ENCODE measurements around the gene FOXP1. TPM values are rescaled to one million over a fixed set of nuclear protein-coding genes. Genes with fewer than 3 reads are reported as not detected.

Gene FOXP1
- total RNA-seq, 1 donor from 2014 or later = 128 TPM

GRCh38 chr3:71062952-71063772 lies 520.4 kb downstream of the FOXP1 start:
- Histone ChIP-seq H3K4me3 (peak overlapping the region; percentile 78 to 79), H3K4me1 (peaks cover 68% of the 10 kb centered on the region), H3K27me3 (no peaks in the 10 kb centered on the region), H3K27ac (peak overlapping the region; percentile 99), H3K9me3 (no peaks in the 10 kb centered on the region), H3K36me3 (no peaks in the 10 kb centered on the region)
- DNase-seq (ENCODE audit: extremely low spot score in 2 of 2) = no peak
- TF ChIP-seq, protein P1, sequence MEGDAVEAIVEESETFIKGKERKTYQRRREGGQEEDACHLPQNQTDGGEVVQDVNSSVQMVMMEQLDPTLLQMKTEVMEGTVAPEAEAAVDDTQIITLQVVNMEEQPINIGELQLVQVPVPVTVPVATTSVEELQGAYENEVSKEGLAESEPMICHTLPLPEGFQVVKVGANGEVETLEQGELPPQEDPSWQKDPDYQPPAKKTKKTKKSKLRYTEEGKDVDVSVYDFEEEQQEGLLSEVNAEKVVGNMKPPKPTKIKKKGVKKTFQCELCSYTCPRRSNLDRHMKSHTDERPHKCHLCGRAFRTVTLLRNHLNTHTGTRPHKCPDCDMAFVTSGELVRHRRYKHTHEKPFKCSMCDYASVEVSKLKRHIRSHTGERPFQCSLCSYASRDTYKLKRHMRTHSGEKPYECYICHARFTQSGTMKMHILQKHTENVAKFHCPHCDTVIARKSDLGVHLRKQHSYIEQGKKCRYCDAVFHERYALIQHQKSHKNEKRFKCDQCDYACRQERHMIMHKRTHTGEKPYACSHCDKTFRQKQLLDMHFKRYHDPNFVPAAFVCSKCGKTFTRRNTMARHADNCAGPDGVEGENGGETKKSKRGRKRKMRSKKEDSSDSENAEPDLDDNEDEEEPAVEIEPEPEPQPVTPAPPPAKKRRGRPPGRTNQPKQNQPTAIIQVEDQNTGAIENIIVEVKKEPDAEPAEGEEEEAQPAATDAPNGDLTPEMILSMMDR (IDR thresholded peaks at IDR 0.05) = no peak
- TF ChIP-seq POLR2AphosphoS5 (IDR thresholded peaks at IDR 0.05; ENCODE audit: insufficient read depth in 1 of 2, low read depth in 1 of 2) = peak in 1 of 2 donors; percentile 36
- no peak for TF ChIP-seq POLR2A (IDR thresholded peaks at IDR 0.05)
- intact Hi-C loops (cut with DNase I) = loop anchor here (5.0 to 10.0 kb wide), 3 partner anchors 48 to 519 kb away; partner anchors contain the start of gene FOXP1

DNA sequence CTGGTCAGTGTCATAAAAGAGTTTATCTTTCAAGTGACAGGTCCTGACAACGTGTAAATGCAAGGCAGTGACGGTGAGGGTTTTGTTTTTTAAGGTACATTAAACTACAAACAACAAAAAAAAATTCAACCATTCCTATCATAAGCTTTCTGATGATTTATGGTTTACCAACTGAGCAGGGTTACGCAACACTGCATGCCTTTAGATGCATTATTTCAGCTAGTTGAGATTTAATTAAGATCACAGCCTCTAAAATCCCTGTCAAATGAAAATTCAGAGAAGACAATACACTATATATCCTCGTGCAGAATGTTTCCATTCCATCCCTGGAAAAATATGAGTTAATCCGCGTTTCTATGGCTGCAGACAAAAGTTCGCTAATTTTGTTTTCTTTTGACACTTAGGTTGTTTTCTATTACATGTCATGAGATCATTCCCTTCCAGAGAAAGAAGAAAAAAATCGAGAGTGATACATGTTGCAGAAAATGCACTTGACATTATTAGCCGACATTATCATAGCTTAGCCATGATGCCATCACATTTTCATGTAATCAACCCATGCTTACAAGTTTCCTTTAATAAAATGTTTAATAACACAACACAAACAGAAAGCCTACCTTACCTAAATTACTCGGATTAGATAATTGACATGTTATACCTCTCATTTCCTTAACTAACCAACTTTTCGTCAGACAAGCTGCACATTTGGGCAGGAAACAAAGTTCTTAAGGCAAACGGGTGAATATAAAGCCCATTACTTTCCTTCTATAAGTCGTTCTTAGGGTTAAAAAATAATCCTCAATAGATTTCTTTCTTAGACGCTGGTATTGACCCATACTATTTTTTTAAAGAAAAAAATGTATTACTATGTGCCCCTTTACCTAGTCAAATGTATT lies 521.2 kb downstream of the FOXP1 start:
- Histone ChIP-seq H3K4me3 (peak overlapping the region; percentile 20 to 79), H3K4me1 (peaks cover 75% of the 10 kb centered on the region), H3K27me3 (no peaks in the 10 kb centered on the region), H3K27ac (peak overlapping the region; percentile 99), H3K36me3 (no peaks in the 10 kb centered on the region), H3K9me3 (no peaks in the 10 kb centered on the region)
- intact Hi-C loops (cut with DNase I) = loop anchor here (5.0 to 10.0 kb wide), 3 partner anchors 47 to 520 kb away; partner anchors contain the start of gene FOXP1
- no peak for DNase-seq (ENCODE audit: extremely low spot score in 2 of 2)
- TF ChIP-seq, protein P1 (IDR thresholded peaks at IDR 0.05) = no peak
- TF ChIP-seq POLR2AphosphoS5 (IDR thresholded peaks at IDR 0.05; ENCODE audit: insufficient read depth in 1 of 2, low read depth in 1 of 2) = no peak
- no peak for TF ChIP-seq POLR2A (IDR thresholded peaks at IDR 0.05)

- Histone ChIP-seq H3K4me1 (peaks cover 75% of the 10 kb centered on the region), H3K27me3 (no peaks in the 10 kb centered on the region), H3K9me3 (no peaks in the 10 kb centered on the region), H3K27ac (peak overlapping the region; percentile 99), H3K4me3 (peak overlapping the region; percentile 20 to 79), H3K36me3 (no peaks in the 10 kb centered on the region)
- DNase-seq (ENCODE audit: extremely low spot score in 2 of 2) = no peak
- intact Hi-C loops (cut with DNase I) = loop anchor here (5.0 to 10.0 kb wide), 3 partner anchors 47 to 521 kb away; partner anchors contain the start of gene FOXP1
- TF ChIP-seq, protein P1 (IDR thresholded peaks at IDR 0.05) = no peak
- no peak for TF ChIP-seq POLR2A (IDR thresholded peaks at IDR 0.05)
- no peak for TF ChIP-seq POLR2AphosphoS5 (IDR thresholded peaks at IDR 0.05; ENCODE audit: insufficient read depth in 1 of 2, low read depth in 1 of 2)
These were observed 521.9 kb downstream of the FOXP1 start for GRCh38 chr3:71061581-71061980.

- no peak for TF ChIP-seq POLR2A (IDR thresholded peaks at IDR 0.05)
- TF ChIP-seq, protein P1 (IDR thresholded peaks at IDR 0.05) = no peak
- no peak for TF ChIP-seq POLR2AphosphoS5 (IDR thresholded peaks at IDR 0.05; ENCODE audit: insufficient read depth in 1 of 2, low read depth in 1 of 2)
- Histone ChIP-seq H3K27ac (peak overlapping the region; percentile 99), H3K27me3 (no peaks in the 10 kb centered on the region), H3K4me1 (peaks cover 75% of the 10 kb centered on the region), H3K4me3 (no peak overlapping the region), H3K9me3 (no peaks in the 10 kb centered on the region), H3K36me3 (no peaks in the 10 kb centered on the region)
- no peak for DNase-seq (ENCODE audit: extremely low spot score in 2 of 2)
- intact Hi-C loops (cut with DNase I) = loop anchor here (5.0 to 10.0 kb wide), 3 partner anchors 46 to 521 kb away; partner anchors contain the start of gene FOXP1
These were observed 522.5 kb downstream of the FOXP1 start for GRCh38 chr3:71061037-71061436.
